ENCODE measurements around the gene TAF5.
"Not testable (repeated sequence)": the region's sequence is repeated elsewhere in the genome, so short reads cannot be mapped to it uniquely, and the experiment has no call there.

TAF5 gene

GRCh38 chr10:103367782-103368518, at the start of gene TAF5:
TAF5 (plus strand) TSS chr10:103367976; CDS start chr10:103367990, 14 bp downstream.
- peak; percentile 97 for DNase-seq

GRCh38 chr10:103327906-103328305, 39.9 kb upstream of the TAF5 start:
- DNase-seq, result no peak

- peak; percentile 34 for DNase-seq
Measured at GRCh38 chr10:103333934-103334520, 33.7 kb upstream of the TAF5 start.

- no peak for DNase-seq
Measured at GRCh38 chr10:103334567-103334966, 33.2 kb upstream of the TAF5 start.

GRCh38 chr10:103336370-103336769, 31.4 kb upstream of the TAF5 start:
- no peak for DNase-seq

GRCh38 chr10:103350175-103350516, 17.6 kb upstream of the TAF5 start:
- DNase-seq, result no peak

- peak; percentile 70 for DNase-seq
Measured at GRCh38 chr10:103350517-103351260, 17.1 kb upstream of the TAF5 start, which contains the start of gene PCGF6. PCGF6 (minus strand) TSS chr10:103351140; CDS start chr10:103351066, 74 bp downstream.

- no peak for DNase-seq
Measured at GRCh38 chr10:103353281-103353680, 14.5 kb upstream of the TAF5 start.

GRCh38 chr10:103354567-103354966, 13.2 kb upstream of the TAF5 start:
- DNase-seq, result not testable (repeated sequence)

- DNase-seq, result no peak
Measured at GRCh38 chr10:103355906-103356599, 11.7 kb upstream of the TAF5 start.

- not testable (repeated sequence) for DNase-seq
Measured at GRCh38 chr10:103359493-103359892, 8.3 kb upstream of the TAF5 start.

- DNase-seq, result not testable (repeated sequence)
Measured at GRCh38 chr10:103360791-103361190, 7.0 kb upstream of the TAF5 start.

GRCh38 chr10:103367379-103367781, 396 bp upstream of the TAF5 start:
- no peak for DNase-seq

GRCh38 chr10:103373544-103373943, 5.8 kb downstream of the TAF5 start:
- no peak for DNase-seq

- no peak for DNase-seq
Measured at GRCh38 chr10:103374263-103374662, 6.5 kb downstream of the TAF5 start.

- no peak for DNase-seq
Measured at GRCh38 chr10:103382769-103383168, 15.0 kb downstream of the TAF5 start.

GRCh38 chr10:103394180-103394579, 26.4 kb downstream of the TAF5 start:
- DNase-seq, result peak; percentile 5

- no peak for DNase-seq
Measured at GRCh38 chr10:103395754-103396066, 27.9 kb downstream of the TAF5 start.

GRCh38 chr10:103396067-103396788, 28.5 kb downstream of the TAF5 start, which contains the start of the genes ATP5MK and PDCD11:
ATP5MK (minus strand) TSS chr10:103396475; CDS start chr10:103392457, 4,018 bp downstream.
PDCD11 (plus strand) TSS chr10:103396626; CDS start chr10:103398427, 1,801 bp downstream.
- peak; percentile 100 for DNase-seq

- no peak for DNase-seq
Measured at GRCh38 chr10:103396789-103397087, 29.0 kb downstream of the TAF5 start.

- DNase-seq, result no peak
Measured at GRCh38 chr10:103397191-103397825, 29.5 kb downstream of the TAF5 start.

GRCh38 chr10:103413564-103413963, 45.8 kb downstream of the TAF5 start:
- DNase-seq, result no peak
